IPS-20b (cell line): Measurements from ENCODE around the gene COL1A2.

ENCODE experiments used
- H3K27ac ChIP-seq: one replicate; pipeline ENCODE4 v1.5.1; 2013; ENCODE audit warnings: low read length
- H3K27me3 ChIP-seq: 2 replicates; pipeline ENCODE4 v1.6.1; 2013; ENCODE audit warnings: mild to moderate bottlenecking, low read length, inconsistent platforms; ENCODE audit not compliant: insufficient read depth
- H3K36me3 ChIP-seq: 2 replicates; pipeline ENCODE4 v1.6.1; 2013; ENCODE audit warnings: low read depth, mild to moderate bottlenecking, inconsistent platforms, low read length, moderate library complexity; ENCODE audit not compliant: insufficient read depth
- H3K4me1 ChIP-seq: 2 replicates; pipeline ENCODE4 v1.6.1; 2013; ENCODE audit warnings: mild to moderate bottlenecking, control low read depth, inconsistent platforms, low read length, moderate library complexity; ENCODE audit not compliant: insufficient read depth
- H3K4me3 ChIP-seq: 2 replicates; pipeline ENCODE4 v1.5.1; 2013; ENCODE audit warnings: mild to moderate bottlenecking, low read length, inconsistent platforms
- H3K9ac ChIP-seq: 2 replicates; pipeline ENCODE4 v1.6.1; 2013; ENCODE audit warnings: low read depth, mild to moderate bottlenecking, inconsistent platforms, low read length, moderate library complexity
- H3K9me3 ChIP-seq: 2 replicates; pipeline ENCODE4 v1.6.1; 2013; ENCODE audit warnings: mild to moderate bottlenecking, low read depth, low read length, inconsistent platforms; ENCODE audit not compliant: insufficient read depth

The COL1A2 gene

GRCh38 chr7:94384315-94384714, 10.4 kb upstream of the COL1A2 start:
- Histone ChIP-seq H3K36me3 (no peaks in the 10 kb centered on the region), H3K4me3 (no peak overlapping the region), H3K4me1 (peaks cover 10% of the 10 kb centered on the region; the same call in 1 of the 2 replicates), H3K27ac (no peak overlapping the region), H3K9ac (no peak overlapping the region), H3K27me3 (no peaks in the 10 kb centered on the region), H3K9me3 (no peaks in the 10 kb centered on the region)

GRCh38 chr7:94386416-94386815, 8.3 kb upstream of the COL1A2 start:
- peaks cover 11% of the 10 kb centered on the region; the same call in 1 of the 2 replicates for H3K4me1 ChIP-seq
- H3K27me3 ChIP-seq: no peaks in the 10 kb centered on the region
- no peaks in the 10 kb centered on the region for H3K36me3 ChIP-seq
- no peaks in the 10 kb centered on the region for H3K9me3 ChIP-seq
- no peak overlapping the region for H3K9ac ChIP-seq
- no peak overlapping the region for H3K4me3 ChIP-seq
- no peak overlapping the region for H3K27ac ChIP-seq

GRCh38 chr7:94388540-94388939, 6.2 kb upstream of the COL1A2 start:
- Histone ChIP-seq H3K4me3 (no peak overlapping the region), H3K9me3 (no peaks in the 10 kb centered on the region), H3K36me3 (no peaks in the 10 kb centered on the region), H3K27me3 (peaks cover 2% of the 10 kb centered on the region; the same call in 1 of the 2 replicates), H3K27ac (no peak overlapping the region), H3K9ac (no peak overlapping the region), H3K4me1 (peaks cover 32% of the 10 kb centered on the region)

GRCh38 chr7:94389381-94389780, 5.3 kb upstream of the COL1A2 start:
- peaks cover 28% of the 10 kb centered on the region for H3K4me1 ChIP-seq
- H3K27ac ChIP-seq: no peak overlapping the region
- peaks cover 6% of the 10 kb centered on the region; the same call in 1 of the 2 replicates for H3K27me3 ChIP-seq
- H3K4me3 ChIP-seq: no peak overlapping the region
- no peaks in the 10 kb centered on the region for H3K9me3 ChIP-seq
- H3K36me3 ChIP-seq: no peaks in the 10 kb centered on the region
- no peak overlapping the region for H3K9ac ChIP-seq

- peak overlapping the region; percentile 46 for H3K27ac ChIP-seq
- H3K27me3 ChIP-seq: peaks cover 9% of the 10 kb centered on the region; the same call in 1 of the 2 replicates
- H3K4me1 ChIP-seq: peaks cover 22% of the 10 kb centered on the region
- no peaks in the 10 kb centered on the region for H3K9me3 ChIP-seq
- no peaks in the 10 kb centered on the region for H3K36me3 ChIP-seq
- peak overlapping the region; percentile 45; the same call in 1 of the 2 replicates for H3K9ac ChIP-seq
- peak overlapping the region; percentile 14; the same call in 1 of the 2 replicates for H3K4me3 ChIP-seq
These were observed 2.8 kb upstream of the COL1A2 start for GRCh38 chr7:94391726-94392392.

GRCh38 chr7:94392393-94392786, 2.3 kb upstream of the COL1A2 start:
- Histone ChIP-seq H3K4me1 (peaks cover 22% of the 10 kb centered on the region), H3K36me3 (no peaks in the 10 kb centered on the region), H3K27me3 (peaks cover 9% of the 10 kb centered on the region; the same call in 1 of the 2 replicates), H3K9ac (peak overlapping the region; percentile 45; the same call in 1 of the 2 replicates), H3K27ac (no peak overlapping the region), H3K9me3 (no peaks in the 10 kb centered on the region), H3K4me3 (peak overlapping the region; percentile 14; the same call in 1 of the 2 replicates)

GRCh38 chr7:94393246-94394108, 1.2 kb upstream of the COL1A2 start:
- H3K27me3 ChIP-seq: peaks cover 9% of the 10 kb centered on the region; the same call in 1 of the 2 replicates
- H3K36me3 ChIP-seq: peaks cover 5% of the 10 kb centered on the region; the same call in 1 of the 2 replicates
- H3K4me1 ChIP-seq: peaks cover 22% of the 10 kb centered on the region
- H3K9me3 ChIP-seq: no peaks in the 10 kb centered on the region
- H3K27ac ChIP-seq: no peak overlapping the region
- H3K9ac ChIP-seq: peak overlapping the region; percentile 38; the same call in 1 of the 2 replicates
- H3K4me3 ChIP-seq: peak overlapping the region; percentile 87; the same call in 1 of the 2 replicates

GRCh38 chr7:94394109-94394436, 622 bp upstream of the COL1A2 start:
- peaks cover 22% of the 10 kb centered on the region for H3K4me1 ChIP-seq
- peak overlapping the region; percentile 71; the same call in 1 of the 2 replicates for H3K9ac ChIP-seq
- peaks cover 11% of the 10 kb centered on the region for H3K36me3 ChIP-seq
- H3K9me3 ChIP-seq: no peaks in the 10 kb centered on the region
- peak overlapping the region; percentile 87 for H3K4me3 ChIP-seq
- H3K27me3 ChIP-seq: peaks cover 9% of the 10 kb centered on the region; the same call in 1 of the 2 replicates
- H3K27ac ChIP-seq: no peak overlapping the region

GRCh38 chr7:94395141-94396036, 694 bp downstream of the COL1A2 start:
- Histone ChIP-seq H3K9ac (peak overlapping the region; percentile 74), H3K36me3 (peaks cover 24% of the 10 kb centered on the region), H3K27me3 (peaks cover 9% of the 10 kb centered on the region; the same call in 1 of the 2 replicates), H3K27ac (no peak overlapping the region), H3K4me3 (peak overlapping the region; percentile 87), H3K9me3 (no peaks in the 10 kb centered on the region), H3K4me1 (peaks cover 22% of the 10 kb centered on the region)

GRCh38 chr7:94396037-94396431, 1.3 kb downstream of the COL1A2 start:
- Histone ChIP-seq H3K27ac (no peak overlapping the region), H3K27me3 (peaks cover 9% of the 10 kb centered on the region; the same call in 1 of the 2 replicates), H3K4me1 (peaks cover 22% of the 10 kb centered on the region), H3K4me3 (peak overlapping the region; percentile 87), H3K9me3 (no peaks in the 10 kb centered on the region), H3K9ac (peak overlapping the region; percentile 74), H3K36me3 (peaks cover 30% of the 10 kb centered on the region)

- H3K9ac ChIP-seq: no peak overlapping the region; the same call in 1 of the 2 replicates
- H3K27me3 ChIP-seq: peaks cover 9% of the 10 kb centered on the region; the same call in 1 of the 2 replicates
- no peaks in the 10 kb centered on the region for H3K9me3 ChIP-seq
- no peak overlapping the region for H3K27ac ChIP-seq
- H3K4me3 ChIP-seq: peak overlapping the region; percentile 87
- H3K36me3 ChIP-seq: peaks cover 34% of the 10 kb centered on the region
- H3K4me1 ChIP-seq: peaks cover 19% of the 10 kb centered on the region
These were observed 1.9 kb downstream of the COL1A2 start for GRCh38 chr7:94396596-94396995.
